ENCODE measurements around the gene TLL2.

Gene TLL2

GRCh38 chr10:96505150-96506136 is 8.3 kb downstream of the TLL2 start:
- DNase-seq: no peak

DNA sequence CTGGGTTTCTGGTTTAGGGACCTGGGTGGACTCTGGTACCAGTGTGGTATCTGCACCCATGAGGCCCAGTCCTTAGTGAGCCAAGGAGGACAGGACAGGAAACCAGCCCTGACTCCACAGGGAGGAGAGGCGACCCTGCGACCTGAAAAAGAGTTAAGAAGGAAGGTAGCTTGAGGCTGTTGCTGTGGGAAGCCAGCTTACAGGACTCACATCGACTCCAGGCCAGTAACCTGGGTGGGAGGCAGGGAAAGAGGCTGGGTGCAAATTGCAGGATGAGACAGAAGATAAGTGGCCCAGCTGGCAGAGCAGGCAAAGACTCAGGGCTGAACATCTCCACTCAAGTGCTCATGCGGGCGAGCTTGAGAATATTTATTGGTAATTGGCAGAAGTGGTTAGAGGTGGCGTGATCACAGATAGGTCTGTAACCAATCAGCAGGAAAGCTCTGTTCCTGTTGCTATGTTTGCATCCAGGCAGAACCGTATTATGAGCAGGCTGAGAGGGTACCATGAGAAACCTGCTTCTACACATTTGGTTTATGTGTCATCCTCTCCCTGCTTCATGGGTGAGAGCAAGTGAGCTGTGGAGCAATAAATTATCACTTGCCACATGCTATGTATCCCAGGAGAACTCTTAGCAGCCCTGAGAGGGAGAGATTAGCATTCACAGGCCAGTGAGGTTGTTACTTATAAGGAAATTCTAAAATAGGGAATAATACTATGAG is 11.0 kb downstream of the TLL2 start:
- DNase-seq: no peak

DNA sequence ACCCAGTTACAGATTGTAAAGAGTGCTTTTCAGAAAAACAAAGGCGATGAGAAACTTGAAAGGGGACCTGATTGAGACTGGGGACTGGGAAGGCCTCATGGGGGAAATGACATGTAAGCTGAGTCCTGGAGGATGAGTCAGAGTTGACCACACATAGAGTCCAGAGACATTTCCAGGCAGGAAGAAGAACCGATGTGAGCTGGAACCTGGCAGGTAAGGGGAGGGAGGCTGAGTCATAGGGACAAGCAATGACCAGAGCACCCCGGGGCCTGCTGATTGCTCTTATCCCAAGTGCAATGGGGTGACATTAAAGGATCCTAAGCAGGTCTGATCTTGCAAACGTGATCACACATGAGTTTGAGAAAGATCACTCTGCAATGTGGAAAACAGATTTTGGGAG is 11.7 kb downstream of the TLL2 start:
- no peak for DNase-seq

GRCh38 chr10:96500519-96500918 is 13.2 kb downstream of the TLL2 start:
- no peak for DNase-seq

- DNase-seq: no peak
Observed at GRCh38 chr10:96500050-96500449, 13.7 kb downstream of the TLL2 start.

DNA sequence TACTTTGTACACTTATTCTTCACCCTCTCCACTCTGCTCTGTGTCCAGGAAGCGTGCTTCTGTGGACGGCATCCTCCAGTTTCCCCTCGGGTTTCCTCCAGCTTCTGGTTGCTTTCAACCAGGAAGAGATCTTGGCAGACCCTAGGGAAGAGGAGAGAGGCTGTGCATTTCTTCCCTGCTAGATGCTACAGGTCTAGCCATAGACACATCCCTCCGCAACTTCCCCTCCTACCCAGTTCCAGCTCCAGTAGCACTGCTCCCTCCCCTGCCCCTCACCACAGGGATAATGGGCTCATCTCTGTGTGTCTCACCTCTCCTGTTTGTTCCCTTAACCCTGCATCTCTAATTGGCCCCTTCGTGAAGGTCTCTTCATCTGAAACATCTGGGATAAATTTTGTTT is 16.3 kb downstream of the TLL2 start:
- DNase-seq: no peak

- DNase-seq: no peak
Observed at GRCh38 chr10:96496281-96496925, 17.3 kb downstream of the TLL2 start.

GRCh38 chr10:96495544-96495943 is 18.2 kb downstream of the TLL2 start:
- no peak for DNase-seq

- no peak for DNase-seq
Observed at GRCh38 chr10:96494694-96495093, 19.0 kb downstream of the TLL2 start.

DNA sequence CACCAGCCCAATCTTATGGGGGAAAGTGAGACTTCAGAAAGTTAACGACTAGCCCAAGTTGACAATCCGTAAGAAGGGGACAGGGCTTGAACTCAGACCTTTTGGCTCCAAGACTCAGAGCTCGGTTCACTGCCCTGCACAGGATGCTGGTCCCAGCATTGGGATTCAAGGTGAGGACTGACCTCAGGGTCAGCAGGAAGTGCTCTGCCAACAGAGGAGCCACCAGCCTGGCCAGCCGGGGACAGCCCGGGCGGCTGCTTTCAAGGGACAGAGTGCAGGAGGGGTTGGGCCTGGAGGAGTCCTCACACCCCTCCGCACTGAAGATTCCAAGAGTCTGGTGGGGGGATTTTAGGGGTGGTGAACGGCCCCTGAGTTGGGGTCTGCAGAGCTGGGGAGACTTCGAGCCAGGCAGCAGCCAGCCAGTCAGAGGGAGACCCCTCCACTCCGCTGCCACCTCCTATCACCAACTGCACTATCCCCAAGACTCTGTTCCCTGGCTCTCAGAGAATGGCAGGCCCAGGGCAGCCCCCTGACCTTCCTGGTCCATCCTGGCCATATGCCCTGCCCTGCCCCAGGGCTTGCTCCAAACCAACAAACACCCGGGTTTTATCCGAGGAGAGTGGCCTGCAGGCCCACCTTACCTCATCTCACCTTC is 19.7 kb downstream of the TLL2 start:
- DNase-seq: no peak

- no peak for DNase-seq
Observed at GRCh38 chr10:96493254-96493653, 20.5 kb downstream of the TLL2 start.

DNA sequence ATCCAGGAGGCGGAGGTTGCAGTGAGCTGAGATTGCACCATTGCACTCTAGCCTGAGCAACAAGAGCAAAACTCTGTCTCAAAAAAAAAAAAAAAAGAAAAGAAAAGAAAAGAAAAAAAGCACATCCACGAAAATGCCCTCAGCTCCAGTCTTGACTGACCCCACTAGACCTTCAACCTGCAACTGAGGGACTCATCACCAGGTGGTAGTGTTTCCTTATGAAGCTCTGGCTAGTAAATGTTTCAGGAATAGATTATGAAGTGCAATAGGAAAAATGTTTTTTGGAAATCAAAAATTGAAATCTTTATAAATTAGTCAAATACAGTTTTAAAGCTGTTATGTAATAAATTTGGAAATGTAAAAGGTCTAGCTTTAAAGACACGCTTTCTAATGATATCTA is 22.4 kb downstream of the TLL2 start:
- no peak for DNase-seq

GRCh38 chr10:96488161-96488935 is 25.4 kb downstream of the TLL2 start:
- DNase-seq: no peak

GRCh38 chr10:96482815-96483588 is 30.7 kb downstream of the TLL2 start:
- no peak for DNase-seq

GRCh38 chr10:96478355-96478754 is 35.4 kb downstream of the TLL2 start:
- no peak for DNase-seq

- no peak for DNase-seq
Observed at GRCh38 chr10:96473866-96474265, 39.9 kb downstream of the TLL2 start.

GRCh38 chr10:96470116-96470743 is 43.5 kb downstream of the TLL2 start:
- peak in 1 of 2 experiments; percentile 4 for DNase-seq

DNA sequence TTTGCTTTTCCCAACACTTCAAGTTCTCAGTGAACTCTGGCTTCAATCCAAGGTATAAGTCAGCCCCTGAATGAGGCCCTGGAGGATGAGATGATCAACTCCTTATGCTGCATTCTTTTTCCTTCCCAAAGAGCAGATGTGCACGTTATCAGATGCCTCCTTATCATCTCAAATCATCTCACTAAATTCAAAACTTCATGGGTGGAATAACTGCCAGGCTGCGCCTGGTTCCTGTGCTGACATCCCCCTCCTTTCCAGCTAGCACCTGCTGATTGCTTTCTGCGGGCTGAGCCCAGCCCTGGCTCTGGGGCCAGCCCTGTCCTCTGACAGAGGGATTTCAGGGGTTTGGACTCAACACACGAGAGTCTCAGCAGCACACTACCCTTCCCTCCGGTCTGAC is 44.9 kb downstream of the TLL2 start:
- DNase-seq: no peak

GRCh38 chr10:96465599-96465998 is 48.1 kb downstream of the TLL2 start:
- DNase-seq: no peak

GRCh38 chr10:96463562-96463961 is 50.2 kb downstream of the TLL2 start:
- DNase-seq: no peak

- DNase-seq: no peak
Observed at GRCh38 chr10:96462606-96463151, 51.0 kb downstream of the TLL2 start.
